ENCODE measurements around the gene TECR. TPM values are rescaled to one million over a fixed set of nuclear protein-coding genes. Genes with fewer than 3 reads are reported as not detected.
A peak's percentile ranks its signal among the peaks of the same experiment; 100 is the strongest.

Gene TECR
- total and polyA plus RNA-seq, 2 of the 13 experiments (the other 11 are each of a cell fraction or from before 2014, with no cell fraction given), result 54.9 to 121 TPM

- peak; percentile 94 for TF ChIP-seq ZNF883 (CRISPR knock-in tag; IDR thresholded peaks at IDR 0.05; ENCODE audit: not compliant biosample characterization)
- TF ChIP-seq RFXANK (CRISPR knock-in tag; IDR thresholded peaks at IDR 0.05), result no peak
- peak; percentile 91 for TF ChIP-seq ZFX (CRISPR knock-in tag; IDR thresholded peaks at IDR 0.05; ENCODE audit: low read depth)
- no peak for TF ChIP-seq ZNF260 (CRISPR knock-in tag; IDR thresholded peaks at IDR 0.05; ENCODE audit: borderline replicate concordance, low read depth)
- peak; percentile 65; the same call in 1 of the 2 replicates for TF ChIP-seq NFAT5 (CRISPR knock-in tag; IDR thresholded peaks at IDR 0.05)
- TF ChIP-seq ZNF335 (CRISPR knock-in tag; IDR thresholded peaks at IDR 0.05), result peak; percentile 79; the same call in 1 of the 2 replicates
- no peak for TF ChIP-seq NFIB (CRISPR knock-in tag; IDR thresholded peaks at IDR 0.05; ENCODE audit: borderline replicate concordance)
- no peak for TF ChIP-seq ZNF570 (CRISPR knock-in tag; IDR thresholded peaks at IDR 0.05; ENCODE audit: borderline replicate concordance)
- peak; percentile 53; the same call in 1 of the 2 replicates for TF ChIP-seq ZFP90 (CRISPR knock-in tag; IDR thresholded peaks at IDR 0.05; ENCODE audit: borderline replicate concordance)
- TF ChIP-seq REXO4 (CRISPR knock-in tag; IDR thresholded peaks at IDR 0.05; ENCODE audit: borderline replicate concordance), result no peak
- peak; percentile 72 for TF ChIP-seq TGIF2 (CRISPR knock-in tag; IDR thresholded peaks at IDR 0.05)
- TF ChIP-seq ZNF768 (CRISPR knock-in tag; IDR thresholded peaks at IDR 0.05), result peak; percentile 73
- peak; percentile 82 for TF ChIP-seq ZNF563 (CRISPR knock-in tag; IDR thresholded peaks at IDR 0.05)
- 0 out of 2 replicates have a peak, but pooled peaks have one; percentile 31 for TF ChIP-seq ZIK1 (CRISPR knock-in tag; IDR thresholded peaks at IDR 0.05; ENCODE audit: borderline replicate concordance, low read depth)
- peak; percentile 79; the same call in 1 of the 2 replicates for TF ChIP-seq ZNF784 (CRISPR knock-in tag; IDR thresholded peaks at IDR 0.05; ENCODE audit: borderline replicate concordance)
- TF ChIP-seq THAP11 (CRISPR knock-in tag; IDR thresholded peaks at IDR 0.05), result peak; percentile 97
- no peak for TF ChIP-seq PTBP1 (IDR thresholded peaks at IDR 0.05; ENCODE audit: low read depth, low read length, poor library complexity, severe bottlenecking)
- peak; percentile 93 for TF ChIP-seq KDM2A (CRISPR knock-in tag; IDR thresholded peaks at IDR 0.05; ENCODE audit: borderline replicate concordance, low read depth)
- TF ChIP-seq MLLT10 (CRISPR knock-in tag; IDR thresholded peaks at IDR 0.05), result no peak
- no peak for TF ChIP-seq HIC2 (CRISPR knock-in tag; IDR thresholded peaks at IDR 0.05; ENCODE audit: low read depth)
- peak; percentile 65; the same call in 1 of the 2 replicates for TF ChIP-seq ZNF329 (CRISPR knock-in tag; IDR thresholded peaks at IDR 0.05; ENCODE audit: low read depth)
- no peak for TF ChIP-seq TCF7 (IDR thresholded peaks at IDR 0.05; ENCODE audit: low read depth)
Observed at GRCh38 chr19:14571695-14572490, 42.5 kb downstream of the TECR start, which contains the start of gene NDUFB7 (continued).
